ENCODE results near the gene SLC35E2B.

The SLC35E2B gene

DNA sequence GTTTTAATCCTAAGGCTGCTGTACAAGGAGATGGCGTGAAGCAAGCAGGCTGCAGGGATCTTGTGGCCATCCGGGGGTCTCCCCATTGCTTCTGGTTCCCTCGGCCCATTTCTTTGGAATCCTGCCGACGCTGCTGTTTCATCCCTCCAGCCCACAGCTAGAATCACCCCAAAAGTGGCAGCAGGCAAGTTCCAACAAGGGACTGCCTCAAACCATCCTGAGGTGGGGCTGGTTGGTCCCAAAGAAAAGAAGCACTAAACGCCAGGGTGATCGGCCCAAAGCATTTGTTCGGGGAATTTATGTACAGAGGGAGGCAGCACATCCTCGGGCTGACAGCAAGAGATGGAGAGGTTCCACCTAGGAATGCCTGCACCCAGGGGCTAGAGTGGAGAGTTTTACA lies 81.8 kb downstream of the SLC35E2B start:
- no peak for DNase-seq (ENCODE audit: low read depth, low spot score)
- Histone ChIP-seq H3K4me3 (no peak overlapping the region), H3K9me3 (ENCODE audit: low read depth, low read length) (no peaks in the 10 kb centered on the region), H3K9ac (ENCODE audit: insufficient read length) (no peak overlapping the region), H3K36me3 (ENCODE audit: insufficient read depth, low read length) (no peaks in the 10 kb centered on the region), H3K27ac (no peak overlapping the region)
- TF ChIP-seq POLR2AphosphoS5 (IDR thresholded peaks at IDR 0.05; ENCODE audit: borderline replicate concordance, low read depth, low read length) (no peak), EZH2 (IDR thresholded peaks at IDR 0.05) (no peak), FOXP2 (optimal IDR thresholded peaks at IDR 0.05; ENCODE audit: control extremely low read depth, extremely low read length, insufficient read depth) (no peak)

- no peaks in the 10 kb centered on the region for H3K9me3 ChIP-seq (ENCODE audit: low read depth, low read length)
- DNase-seq (ENCODE audit: low read depth, low spot score) = no peak
- no peaks in the 10 kb centered on the region for H3K36me3 ChIP-seq (ENCODE audit: insufficient read depth, low read length)
- TF ChIP-seq POLR2AphosphoS5 (IDR thresholded peaks at IDR 0.05; ENCODE audit: borderline replicate concordance, low read depth, low read length) (no peak), EZH2 (IDR thresholded peaks at IDR 0.05) (no peak), FOXP2 (optimal IDR thresholded peaks at IDR 0.05; ENCODE audit: control extremely low read depth, extremely low read length, insufficient read depth) (no peak)
- H3K27ac ChIP-seq = no peak overlapping the region
- H3K4me3 ChIP-seq = no peak overlapping the region
- H3K9ac ChIP-seq (ENCODE audit: insufficient read length) = no peak overlapping the region
Observed at GRCh38 chr1:1609822-1610485, 82.6 kb downstream of the SLC35E2B start.

Data from SK-N-MC (cell line).